Hepatocyte (in vitro differentiated cells): ENCODE data around the gene MEPE.

Source experiments
- EZH2 ChIP-seq: fragments of 200-600 bp; sonication (generic); IDR thresholded peaks from 2 replicates; pipeline ENCODE4 v1.6.1; 2016; ENCODE audit warnings: antibody characterized with exemption, mild to moderate bottlenecking, borderline replicate concordance
- EZH2phosphoT487 ChIP-seq: fragments of 200-600 bp; sonication (generic); IDR thresholded peaks from one replicate; pipeline ENCODE4 v1.6.1; 2018; ENCODE audit warnings: antibody characterized with exemption, mild to moderate bottlenecking, low read depth, moderate library complexity; ENCODE audit not compliant: unreplicated experiment, severe bottlenecking
- TF ChIP-seq, protein P1 (sequence below): fragments of 200-600 bp; sonication (generic); IDR thresholded peaks from 2 replicates; pipeline ENCODE4 v1.5.1; 2016; ENCODE audit warnings: antibody characterized with exemption, mild to moderate bottlenecking; ENCODE audit not compliant: poor library complexity

DNA sequence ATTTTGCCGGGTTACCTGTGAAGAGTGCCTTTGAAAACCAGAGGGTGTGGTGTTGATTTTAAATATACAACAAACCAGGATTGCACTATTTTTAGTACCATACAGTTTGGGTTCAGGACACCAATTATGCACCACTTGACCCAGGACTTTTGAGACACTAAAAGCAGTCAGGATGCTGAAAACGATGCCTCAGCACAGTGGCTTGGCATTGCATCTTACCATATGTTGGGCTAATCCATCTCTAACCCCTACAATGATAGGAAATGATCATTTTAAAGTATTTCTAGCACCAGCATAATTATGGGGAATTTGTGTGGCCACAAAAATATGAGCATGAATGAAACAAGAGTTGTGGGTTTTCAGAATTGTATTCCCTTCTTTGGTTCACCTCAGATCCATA is 29.3 kb upstream of the MEPE start:
- TF ChIP-seq, protein P1, sequence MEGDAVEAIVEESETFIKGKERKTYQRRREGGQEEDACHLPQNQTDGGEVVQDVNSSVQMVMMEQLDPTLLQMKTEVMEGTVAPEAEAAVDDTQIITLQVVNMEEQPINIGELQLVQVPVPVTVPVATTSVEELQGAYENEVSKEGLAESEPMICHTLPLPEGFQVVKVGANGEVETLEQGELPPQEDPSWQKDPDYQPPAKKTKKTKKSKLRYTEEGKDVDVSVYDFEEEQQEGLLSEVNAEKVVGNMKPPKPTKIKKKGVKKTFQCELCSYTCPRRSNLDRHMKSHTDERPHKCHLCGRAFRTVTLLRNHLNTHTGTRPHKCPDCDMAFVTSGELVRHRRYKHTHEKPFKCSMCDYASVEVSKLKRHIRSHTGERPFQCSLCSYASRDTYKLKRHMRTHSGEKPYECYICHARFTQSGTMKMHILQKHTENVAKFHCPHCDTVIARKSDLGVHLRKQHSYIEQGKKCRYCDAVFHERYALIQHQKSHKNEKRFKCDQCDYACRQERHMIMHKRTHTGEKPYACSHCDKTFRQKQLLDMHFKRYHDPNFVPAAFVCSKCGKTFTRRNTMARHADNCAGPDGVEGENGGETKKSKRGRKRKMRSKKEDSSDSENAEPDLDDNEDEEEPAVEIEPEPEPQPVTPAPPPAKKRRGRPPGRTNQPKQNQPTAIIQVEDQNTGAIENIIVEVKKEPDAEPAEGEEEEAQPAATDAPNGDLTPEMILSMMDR, result no peak
- no peak for TF ChIP-seq EZH2
- no peak for TF ChIP-seq EZH2phosphoT487
